ENCODE data around the gene FAM120C. TPM values are rescaled to one million over a fixed set of nuclear protein-coding genes. Genes with fewer than 3 reads are reported as not detected.
A peak's percentile ranks its signal among the peaks of the same experiment; 100 is the strongest.

FAM120C gene
- total RNA-seq, 2 experiments from 2014 or later = 12.9 to 14.7 TPM

DNA sequence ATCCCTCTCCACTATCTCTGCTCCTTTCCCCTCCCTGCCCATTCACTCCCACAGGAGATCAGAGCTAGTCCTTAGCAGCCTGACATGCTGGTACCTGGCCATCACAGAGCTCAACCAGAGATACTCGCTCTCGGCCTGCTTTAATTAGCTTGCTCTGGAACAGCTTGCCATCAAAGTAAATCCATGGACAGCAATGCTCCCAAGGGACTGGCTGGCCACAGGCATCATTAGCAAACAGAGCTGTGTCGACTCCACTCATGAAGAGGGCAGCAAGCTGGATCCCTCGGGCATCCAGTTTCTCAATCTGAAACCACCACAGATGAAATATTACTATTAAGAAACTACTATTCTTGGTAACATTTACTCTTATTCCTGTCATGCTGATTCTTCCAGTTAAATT is 95.4 kb downstream of the FAM120C start:
- no peaks in the 10 kb centered on the region for H3K27me3 Mint-ChIP-seq
- H3K36me3 Mint-ChIP-seq = peaks cover 1% of the 10 kb centered on the region
- H3K9me3 Mint-ChIP-seq = no peaks in the 10 kb centered on the region
- no peaks in the 10 kb centered on the region for H3K4me1 Mint-ChIP-seq
- DNase-seq (no peak), ATAC-seq (ENCODE audit: low read depth) (no peak)
- H3K4me3 Mint-ChIP-seq = no peak overlapping the region
- no peak overlapping the region for H3K27ac Mint-ChIP-seq
- POLR2A ChIA-PET = no interaction called here

DNA sequence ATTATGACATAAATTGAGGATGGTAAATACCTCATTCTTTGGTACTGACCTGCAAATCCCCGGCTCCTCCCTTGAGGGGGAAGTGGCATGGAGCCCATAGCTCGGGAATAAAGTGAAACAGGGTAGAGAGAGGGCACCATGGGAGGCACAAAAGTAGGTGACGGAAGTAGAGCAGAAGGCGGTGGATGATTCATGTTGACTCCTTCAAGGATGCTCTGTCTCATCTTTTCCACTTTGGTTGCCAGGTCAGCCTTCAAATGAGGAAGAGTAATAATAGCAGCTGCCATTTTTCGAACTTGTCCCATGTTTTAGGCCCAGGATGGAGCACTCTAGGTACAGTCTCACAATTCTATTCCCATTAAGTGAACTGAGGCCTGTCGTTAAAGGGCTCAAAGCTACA is 97.4 kb downstream of the FAM120C start:
- Mint-ChIP-seq H3K27me3 (no peaks in the 10 kb centered on the region), H3K36me3 (peaks cover 1% of the 10 kb centered on the region), H3K9me3 (no peaks in the 10 kb centered on the region), H3K27ac (no peak overlapping the region), H3K4me1 (no peaks in the 10 kb centered on the region), H3K4me3 (no peak overlapping the region)
- POLR2A ChIA-PET = no interaction called here
- no peak for ATAC-seq (ENCODE audit: low read depth)
- DNase-seq = no peak

DNA sequence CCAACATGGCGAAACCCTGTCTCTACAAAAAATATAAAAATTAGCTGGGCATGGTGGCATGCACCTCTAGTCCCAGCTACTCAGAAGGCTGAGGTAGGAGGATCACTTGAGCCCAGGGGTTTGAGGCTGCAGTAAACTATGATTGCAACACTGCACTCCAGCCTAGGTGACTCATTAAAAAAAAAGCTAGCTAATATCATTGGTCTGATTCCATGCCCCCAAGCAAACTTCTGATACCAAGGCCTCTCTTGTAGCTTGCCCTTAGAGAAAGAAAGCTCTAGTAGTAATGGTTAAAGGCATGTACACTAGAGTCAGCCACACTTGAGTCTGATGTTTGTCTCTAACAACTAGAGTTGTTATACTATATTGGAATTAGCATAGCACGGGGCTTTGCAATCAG is 106.2 kb downstream of the FAM120C start:
- ATAC-seq (ENCODE audit: low read depth) (no peak), DNase-seq (no peak)
- POLR2A ChIA-PET = no interaction called here
- Mint-ChIP-seq H3K9me3 (no peaks in the 10 kb centered on the region), H3K36me3 (no peaks in the 10 kb centered on the region), H3K4me3 (no peak overlapping the region), H3K4me1 (no peaks in the 10 kb centered on the region), H3K27me3 (no peaks in the 10 kb centered on the region), H3K27ac (no peak overlapping the region)

DNA sequence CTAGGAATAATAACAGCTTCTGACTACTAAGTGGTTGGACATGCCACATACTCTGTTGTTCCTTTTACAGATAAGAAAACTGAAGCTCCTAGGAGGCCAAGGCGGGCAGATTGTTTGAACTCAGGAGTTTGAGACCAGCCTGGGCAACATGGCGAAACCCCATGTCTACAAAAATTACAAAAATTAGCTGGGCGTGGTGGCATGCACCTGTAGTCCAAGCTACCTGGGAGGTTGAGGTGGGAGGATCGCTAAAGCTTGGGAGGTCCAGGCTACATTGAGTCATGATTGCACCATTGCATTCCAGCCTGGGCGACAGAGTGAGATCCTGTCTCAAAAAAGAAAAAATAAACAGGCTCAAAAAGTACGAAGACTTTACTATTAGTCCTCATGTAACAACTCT is 108.2 kb downstream of the FAM120C start:
- DNase-seq (no peak), ATAC-seq (ENCODE audit: low read depth) (no peak)
- Mint-ChIP-seq H3K27me3 (no peaks in the 10 kb centered on the region), H3K4me3 (no peak overlapping the region), H3K27ac (no peak overlapping the region), H3K36me3 (no peaks in the 10 kb centered on the region), H3K9me3 (no peaks in the 10 kb centered on the region), H3K4me1 (no peaks in the 10 kb centered on the region)
- POLR2A ChIA-PET = no interaction called here

DNA sequence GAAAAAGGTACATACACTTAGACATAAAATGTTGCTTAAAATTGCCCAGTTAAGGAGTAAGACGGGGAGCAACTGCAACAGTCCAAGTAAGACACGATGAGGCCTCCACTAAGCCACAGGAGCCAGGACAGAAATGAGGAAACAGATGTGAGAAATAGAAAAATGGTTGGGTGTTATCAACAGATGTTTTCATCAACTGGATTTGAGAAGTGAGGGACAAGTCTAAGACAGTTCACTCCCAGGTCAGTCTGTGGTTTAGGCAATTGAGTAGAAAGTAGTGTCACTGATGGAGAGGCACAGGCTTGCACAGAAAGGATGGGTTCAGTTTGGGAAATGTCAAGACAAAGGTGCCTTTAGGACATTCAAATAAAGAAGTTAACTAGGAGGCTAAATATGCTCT is 115.3 kb downstream of the FAM120C start:
- H3K9me3 Mint-ChIP-seq = no peaks in the 10 kb centered on the region
- H3K36me3 Mint-ChIP-seq = peaks cover 3% of the 10 kb centered on the region
- no peak overlapping the region for H3K27ac Mint-ChIP-seq
- H3K4me3 Mint-ChIP-seq = no peak overlapping the region
- no peaks in the 10 kb centered on the region for H3K27me3 Mint-ChIP-seq
- H3K4me1 Mint-ChIP-seq = no peaks in the 10 kb centered on the region
- POLR2A ChIA-PET = no interaction called here
- DNase-seq (no peak), ATAC-seq (ENCODE audit: low read depth) (no peak)

GRCh38 chrX:54066841-54067240 is 116.2 kb downstream of the FAM120C start:
- Mint-ChIP-seq H3K36me3 (peaks cover 3% of the 10 kb centered on the region), H3K4me1 (no peaks in the 10 kb centered on the region), H3K27me3 (no peaks in the 10 kb centered on the region), H3K27ac (no peak overlapping the region), H3K4me3 (no peak overlapping the region), H3K9me3 (no peaks in the 10 kb centered on the region)
- POLR2A ChIA-PET = no interaction called here
- ATAC-seq (ENCODE audit: low read depth) = no peak
- no peak for DNase-seq

GRCh38 chrX:54064564-54064963 is 118.5 kb downstream of the FAM120C start:
- H3K36me3 Mint-ChIP-seq = peaks cover 3% of the 10 kb centered on the region
- H3K27ac Mint-ChIP-seq = no peak overlapping the region
- H3K4me1 Mint-ChIP-seq = no peaks in the 10 kb centered on the region
- no peak overlapping the region for H3K4me3 Mint-ChIP-seq
- H3K27me3 Mint-ChIP-seq = no peaks in the 10 kb centered on the region
- POLR2A ChIA-PET = no interaction called here
- no peak for DNase-seq
- ATAC-seq (ENCODE audit: low read depth) = no peak
- H3K9me3 Mint-ChIP-seq = no peaks in the 10 kb centered on the region

- DNase-seq (no peak), ATAC-seq (ENCODE audit: low read depth) (no peak)
- POLR2A ChIA-PET = no interaction called here
- Mint-ChIP-seq H3K4me3 (no peak overlapping the region), H3K27me3 (no peaks in the 10 kb centered on the region), H3K27ac (no peak overlapping the region), H3K36me3 (peaks cover 3% of the 10 kb centered on the region), H3K4me1 (no peaks in the 10 kb centered on the region), H3K9me3 (no peaks in the 10 kb centered on the region)
These were observed 119.7 kb downstream of the FAM120C start for GRCh38 chrX:54063361-54063760.

- no peak overlapping the region for H3K4me3 Mint-ChIP-seq
- H3K36me3 Mint-ChIP-seq = no peaks in the 10 kb centered on the region
- peaks cover 7% of the 10 kb centered on the region for H3K4me1 Mint-ChIP-seq
- no peaks in the 10 kb centered on the region for H3K9me3 Mint-ChIP-seq
- H3K27ac Mint-ChIP-seq = no peak overlapping the region
- POLR2A ChIA-PET = no interaction called here
- ATAC-seq (ENCODE audit: low read depth) (no peak), DNase-seq (no peak)
- H3K27me3 Mint-ChIP-seq = no peaks in the 10 kb centered on the region
These were observed 133.3 kb downstream of the FAM120C start for GRCh38 chrX:54049801-54050200.

DNA sequence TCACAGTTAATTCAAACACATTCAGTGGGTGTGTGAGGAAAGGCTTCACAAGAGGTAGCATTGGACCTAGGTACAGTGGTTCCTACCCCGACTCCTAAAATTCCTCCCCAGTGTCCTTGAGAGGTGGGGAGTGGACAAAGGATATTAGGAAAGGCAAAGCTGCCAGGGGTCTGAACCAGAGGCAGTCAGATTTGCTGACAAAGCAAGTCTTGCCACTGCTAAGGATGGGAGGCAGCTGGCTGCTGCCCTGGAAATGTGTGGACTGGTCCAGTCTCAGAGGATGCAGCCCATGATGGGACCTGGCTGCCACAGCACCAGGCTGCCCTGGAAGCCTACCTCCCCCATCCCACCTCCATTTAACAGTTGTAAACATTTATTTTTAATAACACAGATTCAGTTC is 134.6 kb downstream of the FAM120C start:
- Mint-ChIP-seq H3K36me3 (no peaks in the 10 kb centered on the region), H3K27ac (no peak overlapping the region), H3K4me1 (peaks cover 8% of the 10 kb centered on the region), H3K4me3 (no peak overlapping the region), H3K9me3 (no peaks in the 10 kb centered on the region), H3K27me3 (no peaks in the 10 kb centered on the region)
- no peak for DNase-seq
- POLR2A ChIA-PET = no interaction called here
- ATAC-seq (ENCODE audit: low read depth) = no peak

DNA sequence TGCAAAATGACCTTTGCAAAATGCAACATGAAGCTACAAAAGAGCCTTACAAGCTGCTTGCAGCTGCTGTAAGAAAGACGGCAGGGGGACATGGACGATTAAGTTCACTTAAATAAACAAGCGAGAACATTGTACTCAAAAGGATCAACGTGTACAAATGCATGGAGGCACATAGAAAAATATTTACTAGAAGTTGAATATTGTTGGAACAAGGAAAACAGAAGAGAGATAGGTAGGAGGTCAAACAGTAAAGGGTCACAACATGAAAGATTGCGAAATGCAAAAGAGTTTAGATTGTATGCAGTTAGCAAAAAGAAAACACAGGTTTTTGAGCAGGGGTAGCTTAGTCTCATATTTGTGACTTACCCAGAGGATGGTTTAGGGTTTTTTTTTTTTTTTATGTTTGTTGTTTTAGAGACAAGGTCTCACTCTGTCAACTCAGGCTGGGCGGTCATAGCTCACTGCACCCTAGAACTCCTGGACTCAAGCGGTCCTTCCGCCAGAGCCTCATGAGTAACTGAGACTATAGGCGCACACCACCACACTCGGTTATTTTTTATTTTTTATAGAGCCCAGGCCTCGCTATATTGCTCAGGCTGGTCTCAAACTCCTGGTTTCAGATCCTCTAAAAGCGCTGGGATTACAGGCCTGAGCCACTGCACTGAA is 137.4 kb downstream of the FAM120C start:
- Mint-ChIP-seq H3K36me3 (no peaks in the 10 kb centered on the region), H3K27me3 (no peaks in the 10 kb centered on the region), H3K9me3 (no peaks in the 10 kb centered on the region), H3K4me1 (peaks cover 8% of the 10 kb centered on the region), H3K4me3 (peak overlapping the region; percentile 95), H3K27ac (peak overlapping the region; percentile 96)
- ATAC-seq (ENCODE audit: low read depth) (no peak), DNase-seq (no peak)
- POLR2A ChIA-PET = interaction anchor here (0.8 to 3.3 kb wide), 3 partner anchors 137 to 593 kb away, joined by 3 to 30 read pairs (median 5); partner anchors contain the start of genes FAM120C and TSR2

DNA sequence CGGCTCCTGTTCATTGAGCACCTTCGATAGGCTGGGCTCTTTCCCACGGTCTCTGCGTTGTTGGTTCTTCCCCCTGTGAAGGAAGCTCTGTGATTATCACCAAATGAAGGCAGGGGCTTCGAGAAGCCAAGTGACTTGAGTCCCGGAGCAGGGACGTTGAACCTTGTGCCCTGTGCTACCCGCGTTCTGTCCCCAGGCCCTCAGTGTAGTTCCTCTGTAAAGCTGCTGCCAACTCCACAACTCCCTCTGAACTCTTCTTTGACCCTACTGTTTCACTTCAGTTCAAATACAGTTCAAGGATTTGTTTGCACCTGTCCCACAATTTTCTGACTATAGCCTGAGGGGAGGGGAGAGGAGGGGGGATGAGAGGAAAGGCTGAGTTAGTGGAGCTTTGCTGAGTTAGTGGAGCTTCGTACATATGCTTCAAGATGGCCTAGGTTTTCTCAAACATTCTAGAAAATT is 138.1 kb downstream of the FAM120C start:
- H3K9me3 Mint-ChIP-seq = no peaks in the 10 kb centered on the region
- no peaks in the 10 kb centered on the region for H3K27me3 Mint-ChIP-seq
- no peak for ATAC-seq (ENCODE audit: low read depth)
- peaks cover 3% of the 10 kb centered on the region for H3K36me3 Mint-ChIP-seq
- peak overlapping the region; percentile 95 for H3K4me3 Mint-ChIP-seq
- DNase-seq = no peak
- peak overlapping the region; percentile 96 for H3K27ac Mint-ChIP-seq
- peaks cover 12% of the 10 kb centered on the region for H3K4me1 Mint-ChIP-seq
- POLR2A ChIA-PET = interaction anchor here (0.6 to 3.3 kb wide), 8 partner anchors 138 to 1116 kb away, joined by 3 to 30 read pairs (median 4); partner anchors contain the start of genes APEX2, FAM120C, GNL3L and TSR2

GRCh38 chrX:54044126-54044876 is 138.8 kb downstream of the FAM120C start, which contains the start of gene PHF8:
PHF8 (minus strand) TSS chrX:54044473; CDS start chrX:54042728, 1,745 bp downstream.
- DNase-seq (peak; percentile 93), ATAC-seq (ENCODE audit: low read depth) (peak; percentile 85)
- peaks cover 3% of the 10 kb centered on the region for H3K36me3 Mint-ChIP-seq
- POLR2A ChIA-PET = interaction anchor here (0.6 to 3.3 kb wide), 8 partner anchors 139 to 1117 kb away, joined by 3 to 30 read pairs (median 4); partner anchors contain the start of genes APEX2, FAM120C, GNL3L and HUWE1
- no peaks in the 10 kb centered on the region for H3K27me3 Mint-ChIP-seq
- peak within 1 kb of the TSS; percentile 95 for H3K4me3 Mint-ChIP-seq
- peaks cover 12% of the 10 kb centered on the region for H3K4me1 Mint-ChIP-seq
- H3K27ac Mint-ChIP-seq = peak within 1 kb of the TSS; percentile 96
- H3K9me3 Mint-ChIP-seq = no peaks in the 10 kb centered on the region

Measured in activated naive CD8-positive, alpha-beta T cell treated with anti-CD3 and anti-CD28 coated beads, Interleukin-2, amount 10 ng/mL, durations not matched to agents 7 days and 5 days (primary cell).